Nephron (organoid): Measurements from ENCODE around the gene PITPNC1.
"Not testable (repeated sequence)": the region's sequence is repeated elsewhere in the genome, so short reads cannot be mapped to it uniquely, and the experiment has no call there.

Experiments
- H3K27ac Mint-ChIP-seq, 3 experiments: 2 replicates each; pipeline ENCODE4 v1.8.0; 2020; ENCODE audit warnings: mixed read lengths in 3 of 3, mild to moderate bottlenecking in 2 of 3, moderate library complexity in 1 of 3
- H3K27me3 Mint-ChIP-seq: 2 replicates; pipeline ENCODE4 v1.8.0; 2021; ENCODE audit warnings: low read depth, mild to moderate bottlenecking, moderate library complexity, mixed read lengths
- H3K36me3 Mint-ChIP-seq: 2 replicates; pipeline ENCODE4 v1.8.0; 2020; ENCODE audit warnings: low read depth, mixed read lengths
- H3K4me1 Mint-ChIP-seq: 2 replicates; pipeline ENCODE4 v1.8.0; 2020; ENCODE audit warnings: mixed read lengths
- H3K4me3 Mint-ChIP-seq, 3 experiments: 2 replicates each; pipeline ENCODE4 v1.8.0; 2020; ENCODE audit warnings: mild to moderate bottlenecking in 3 of 3, mixed read lengths in 3 of 3, moderate library complexity in 2 of 3
- H3K9me3 Mint-ChIP-seq: 2 replicates; pipeline ENCODE4 v1.8.0; 2020; ENCODE audit warnings: mixed read lengths
- CTCF ChIP-seq, 3 experiments: fragments of 200-600 bp; sonication (generic); IDR thresholded peaks; one replicate each; pipeline ENCODE4 v1.5.0; 2021; ENCODE audit warnings: antibody characterized with exemption in 3 of 3; ENCODE audit not compliant: unreplicated experiment in 3 of 3

The PITPNC1 gene

GRCh38 chr17:67696853-67697498, 319.9 kb downstream of the PITPNC1 start:
- Mint-ChIP-seq H3K27ac (no peak overlapping the region), H3K27me3 (peaks cover 3% of the 10 kb centered on the region), H3K4me3 (no peak overlapping the region), H3K36me3 (peaks cover 11% of the 10 kb centered on the region), H3K4me1 (no peaks in the 10 kb centered on the region), H3K9me3 (no peaks in the 10 kb centered on the region)
- TF ChIP-seq CTCF (IDR thresholded peaks at IDR 0.05; ENCODE audit: unreplicated experiment in 3 of 3), result no peak

DNA sequence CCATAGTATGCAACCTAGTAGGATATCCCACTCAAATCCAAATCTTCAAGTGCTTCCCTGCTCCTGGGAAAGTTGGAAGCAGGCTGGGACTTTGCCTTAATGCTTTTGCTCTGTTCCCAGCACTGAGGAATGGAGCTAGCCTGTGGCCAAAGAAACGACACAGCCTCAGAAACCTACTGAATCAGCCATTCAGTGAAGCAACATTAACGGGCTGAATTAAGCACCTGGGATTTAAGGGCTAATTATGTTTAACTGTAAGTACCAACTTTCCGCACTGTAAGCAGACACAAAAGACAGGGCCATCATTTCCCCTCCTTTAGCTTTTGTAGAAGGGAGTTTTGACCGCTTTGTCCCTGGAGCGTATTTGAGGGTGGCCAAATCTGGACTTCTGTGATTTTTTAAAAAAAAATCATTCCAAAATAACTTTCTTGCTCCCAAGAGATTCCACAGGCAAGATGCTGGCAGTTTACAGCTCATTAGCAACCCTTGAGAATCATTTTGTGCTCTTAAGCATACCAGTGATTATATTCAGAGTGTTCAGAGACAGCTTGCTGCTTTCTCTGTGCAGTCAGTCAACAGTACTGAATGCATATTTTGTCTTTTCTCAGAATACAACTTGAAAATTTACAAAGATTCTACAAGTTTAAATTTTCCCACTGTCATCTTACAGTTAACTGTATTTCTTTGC, 323.1 kb downstream of the PITPNC1 start:
- Mint-ChIP-seq H3K27me3 (peaks cover 3% of the 10 kb centered on the region), H3K4me1 (no peaks in the 10 kb centered on the region), H3K36me3 (no peaks in the 10 kb centered on the region), H3K27ac (peak overlapping the region in 2 of 3 experiments; percentile 46 to 59), H3K4me3 (no peak overlapping the region), H3K9me3 (no peaks in the 10 kb centered on the region)
- no peak for TF ChIP-seq CTCF (IDR thresholded peaks at IDR 0.05; ENCODE audit: unreplicated experiment in 3 of 3)

DNA sequence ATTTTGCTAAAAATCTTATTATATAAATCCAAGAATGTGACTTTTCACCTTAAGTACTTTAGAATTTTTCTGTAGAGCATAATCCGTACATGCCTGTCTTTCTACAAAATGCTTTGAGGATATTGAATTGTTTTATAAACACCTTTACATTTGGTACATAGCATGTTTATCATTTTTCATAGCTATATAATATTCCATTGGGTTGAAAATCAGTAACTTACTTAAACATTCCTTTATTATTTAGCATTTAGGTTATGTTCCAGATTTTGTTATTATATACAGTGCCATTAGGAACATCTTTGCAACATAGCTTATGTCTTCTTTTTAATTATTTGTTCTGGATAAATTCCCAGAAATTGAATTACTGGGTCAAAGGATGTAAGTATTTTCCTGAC, 323.6 kb downstream of the PITPNC1 start:
- no peaks in the 10 kb centered on the region for H3K36me3 Mint-ChIP-seq
- H3K4me3 Mint-ChIP-seq, result no peak overlapping the region
- no peak for TF ChIP-seq CTCF (IDR thresholded peaks at IDR 0.05; ENCODE audit: unreplicated experiment in 3 of 3)
- H3K4me1 Mint-ChIP-seq, result no peaks in the 10 kb centered on the region
- no peaks in the 10 kb centered on the region for H3K9me3 Mint-ChIP-seq
- H3K27me3 Mint-ChIP-seq, result peaks cover 3% of the 10 kb centered on the region
- no peak overlapping the region for H3K27ac Mint-ChIP-seq

- H3K27ac Mint-ChIP-seq, H3K4me1 Mint-ChIP-seq, H3K4me3 Mint-ChIP-seq, H3K36me3 Mint-ChIP-seq, H3K9me3 Mint-ChIP-seq, H3K27me3 Mint-ChIP-seq: not testable (repeated sequence)
Measured at GRCh38 chr17:67702861-67703260, 325.8 kb downstream of the PITPNC1 start.

GRCh38 chr17:67707442-67707841, 330.4 kb downstream of the PITPNC1 start:
- Mint-ChIP-seq H3K4me3 (no peak overlapping the region), H3K9me3 (no peaks in the 10 kb centered on the region), H3K4me1 (no peaks in the 10 kb centered on the region), H3K27me3 (peaks cover 5% of the 10 kb centered on the region), H3K36me3 (no peaks in the 10 kb centered on the region), H3K27ac (no peak overlapping the region)
- TF ChIP-seq CTCF (IDR thresholded peaks at IDR 0.05; ENCODE audit: unreplicated experiment in 3 of 3), result no peak

DNA sequence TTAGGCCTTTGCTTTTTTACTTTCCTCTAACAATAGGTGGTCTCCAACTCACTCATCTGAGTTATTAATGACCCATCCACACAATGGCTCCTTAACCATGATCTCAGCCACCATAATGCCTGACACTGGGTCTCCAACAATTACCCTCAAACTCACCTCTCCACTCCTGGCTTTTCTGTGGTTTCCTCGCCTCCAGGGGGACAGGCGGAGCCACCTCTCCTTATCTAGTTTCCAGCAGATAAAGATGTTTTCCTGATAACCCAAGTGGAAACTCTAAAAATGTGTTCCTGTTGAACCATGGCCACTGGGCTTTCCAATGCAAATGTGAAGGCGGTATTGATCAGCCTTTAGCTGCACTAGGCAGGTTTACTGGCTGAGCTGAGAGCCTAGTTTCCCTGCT, 331.3 kb downstream of the PITPNC1 start:
- Mint-ChIP-seq H3K36me3 (no peaks in the 10 kb centered on the region), H3K4me1 (no peaks in the 10 kb centered on the region), H3K27ac (no peak overlapping the region), H3K9me3 (no peaks in the 10 kb centered on the region), H3K27me3 (peaks cover 5% of the 10 kb centered on the region), H3K4me3 (no peak overlapping the region)
- TF ChIP-seq CTCF (IDR thresholded peaks at IDR 0.05; ENCODE audit: unreplicated experiment in 3 of 3), result no peak
